ENCODE results near the gene RBPMS2.

RBPMS2 gene

GRCh38 chr15:64698823-64699222 lies 76.6 kb downstream of the RBPMS2 start:
- TF ChIP-seq REST (IDR thresholded peaks at IDR 0.05; ENCODE audit: insufficient replicate concordance, low read depth) (no peak), SPI1 (IDR thresholded peaks at IDR 0.05; ENCODE audit: borderline replicate concordance, low read depth) (no peak), POLR2AphosphoS5 (IDR thresholded peaks at IDR 0.05; ENCODE audit: low read depth) (no peak), GABPA (IDR thresholded peaks at IDR 0.05; ENCODE audit: low read depth) (no peak)
- TF ChIP-seq, protein P1, sequence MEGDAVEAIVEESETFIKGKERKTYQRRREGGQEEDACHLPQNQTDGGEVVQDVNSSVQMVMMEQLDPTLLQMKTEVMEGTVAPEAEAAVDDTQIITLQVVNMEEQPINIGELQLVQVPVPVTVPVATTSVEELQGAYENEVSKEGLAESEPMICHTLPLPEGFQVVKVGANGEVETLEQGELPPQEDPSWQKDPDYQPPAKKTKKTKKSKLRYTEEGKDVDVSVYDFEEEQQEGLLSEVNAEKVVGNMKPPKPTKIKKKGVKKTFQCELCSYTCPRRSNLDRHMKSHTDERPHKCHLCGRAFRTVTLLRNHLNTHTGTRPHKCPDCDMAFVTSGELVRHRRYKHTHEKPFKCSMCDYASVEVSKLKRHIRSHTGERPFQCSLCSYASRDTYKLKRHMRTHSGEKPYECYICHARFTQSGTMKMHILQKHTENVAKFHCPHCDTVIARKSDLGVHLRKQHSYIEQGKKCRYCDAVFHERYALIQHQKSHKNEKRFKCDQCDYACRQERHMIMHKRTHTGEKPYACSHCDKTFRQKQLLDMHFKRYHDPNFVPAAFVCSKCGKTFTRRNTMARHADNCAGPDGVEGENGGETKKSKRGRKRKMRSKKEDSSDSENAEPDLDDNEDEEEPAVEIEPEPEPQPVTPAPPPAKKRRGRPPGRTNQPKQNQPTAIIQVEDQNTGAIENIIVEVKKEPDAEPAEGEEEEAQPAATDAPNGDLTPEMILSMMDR (IDR thresholded peaks at IDR 0.05; ENCODE audit: insufficient read depth, low read length): no peak
- H3K27ac ChIP-seq (replicated peaks): no peak overlapping the region
- DNase-seq (ENCODE audit: low read depth in 1 of 2, low spot score in 1 of 2): no peak
- H3K4me3 ChIP-seq (replicated peaks; ENCODE audit: insufficient read depth, low read length): no peak overlapping the region
- no peaks in the 10 kb centered on the region for H3K27me3 ChIP-seq (ENCODE audit: insufficient read depth, poor library complexity, severe bottlenecking)

GRCh38 chr15:64697911-64698369 lies 77.4 kb downstream of the RBPMS2 start:
- DNase-seq (ENCODE audit: low read depth in 1 of 2, low spot score in 1 of 2): no peak
- TF ChIP-seq GABPA (IDR thresholded peaks at IDR 0.05; ENCODE audit: low read depth) (no peak), POLR2AphosphoS5 (IDR thresholded peaks at IDR 0.05; ENCODE audit: low read depth) (no peak), REST (IDR thresholded peaks at IDR 0.05; ENCODE audit: insufficient replicate concordance, low read depth) (no peak), SPI1 (IDR thresholded peaks at IDR 0.05; ENCODE audit: borderline replicate concordance, low read depth) (no peak)
- TF ChIP-seq, protein P1 (IDR thresholded peaks at IDR 0.05; ENCODE audit: insufficient read depth, low read length): no peak
- no peaks in the 10 kb centered on the region for H3K27me3 ChIP-seq (ENCODE audit: insufficient read depth, poor library complexity, severe bottlenecking)
- no peak overlapping the region for H3K4me3 ChIP-seq (replicated peaks; ENCODE audit: insufficient read depth, low read length)
- no peak overlapping the region for H3K27ac ChIP-seq (replicated peaks)

- no peak for DNase-seq (ENCODE audit: low read depth in 1 of 2, low spot score in 1 of 2)
- no peak for TF ChIP-seq POLR2AphosphoS5 (IDR thresholded peaks at IDR 0.05; ENCODE audit: low read depth)
- no peak for TF ChIP-seq REST (IDR thresholded peaks at IDR 0.05; ENCODE audit: insufficient replicate concordance, low read depth)
- TF ChIP-seq GABPA (IDR thresholded peaks at IDR 0.05; ENCODE audit: low read depth): no peak
- TF ChIP-seq, protein P1 (IDR thresholded peaks at IDR 0.05; ENCODE audit: insufficient read depth, low read length): no peak
- TF ChIP-seq SPI1 (IDR thresholded peaks at IDR 0.05; ENCODE audit: borderline replicate concordance, low read depth): no peak
These were observed 78.9 kb downstream of the RBPMS2 start for GRCh38 chr15:64696481-64696880.

More at GRCh38 chr15:64696481-64696880, 78.9 kb downstream of the RBPMS2 start:
- Histone ChIP-seq H3K27me3 (ENCODE audit: insufficient read depth, poor library complexity, severe bottlenecking) (no peaks in the 10 kb centered on the region), H3K27ac (replicated peaks) (no peak overlapping the region), H3K4me3 (replicated peaks; ENCODE audit: insufficient read depth, low read length) (no peak overlapping the region)

All from HL-60 (cell line).